Smooth muscle cell (in vitro differentiated cells): ENCODE measurements around the gene TKT. TPM values are rescaled to one million over a fixed set of nuclear protein-coding genes. Genes with fewer than 3 reads are reported as not detected.

Experiments used
- DNase-seq: peaks from one replicate; lab custom pipeline; 2025; ENCODE audit not compliant: unreplicated experiment; lab: John Stamatoyannopoulos, UW
- H2AFZ ChIP-seq: fragments of 200-600 bp; sonication (generic); 2 replicates; pipeline ENCODE4 v1.6.0; 2016; ENCODE audit warnings: antibody characterized with exemption, low read depth, mild to moderate bottlenecking
- H3F3A ChIP-seq: fragments of 200-600 bp; sonication (generic); 2 replicates; pipeline ENCODE4 v1.6.0; 2017; ENCODE audit warnings: antibody characterized with exemption, low read depth
- H3K27ac ChIP-seq: fragments of 200-600 bp; sonication (generic); 2 replicates; pipeline ENCODE4 v1.5.1; 2016; ENCODE audit warnings: low read depth, mild to moderate bottlenecking
- H3K27me3 ChIP-seq: fragments of 200-600 bp; sonication (generic); 2 replicates; pipeline ENCODE4 v1.6.1; 2016; ENCODE audit warnings: low read depth, mild to moderate bottlenecking
- H3K36me3 ChIP-seq: fragments of 200-600 bp; sonication (generic); 2 replicates; pipeline ENCODE4 v1.5.1; 2016; ENCODE audit warnings: low read depth
- H3K4me1 ChIP-seq: fragments of 200-600 bp; sonication (generic); 2 replicates; pipeline ENCODE4 v1.5.1; 2016; ENCODE audit warnings: low read depth
- H3K4me2 ChIP-seq: fragments of 200-600 bp; sonication (generic); 2 replicates; pipeline ENCODE4 v1.6.0; 2016; ENCODE audit warnings: mild to moderate bottlenecking
- H3K4me3 ChIP-seq: fragments of 200-600 bp; sonication (generic); 2 replicates; pipeline ENCODE4 v1.5.1; 2016; ENCODE audit warnings: mild to moderate bottlenecking
- H3K79me2 ChIP-seq: fragments of 200-600 bp; sonication (generic); 2 replicates; pipeline ENCODE4 v1.6.0; 2016; ENCODE audit warnings: low read depth, mild to moderate bottlenecking
- H3K9ac ChIP-seq: fragments of 200-600 bp; sonication (generic); 2 replicates; pipeline ENCODE4 v1.6.0; 2016; ENCODE audit warnings: low read depth
- H3K9me3 ChIP-seq: fragments of 200-600 bp; sonication (generic); replicated peaks from 2 replicates; pipeline ENCODE4 v1.5.1; 2016; ENCODE audit warnings: low read depth
- H4K20me1 ChIP-seq: fragments of 200-600 bp; sonication (generic); 2 replicates; pipeline ENCODE4 v1.6.0; 2016; ENCODE audit warnings: low read depth
- WGBS: methylation state at CpG from one replicate; pipeline ENCODE4 v1.1.7; 2016; ENCODE audit warnings: low lambda C conversion rate; 5-methylcytosine and 5-hydroxymethylcytosine counted together
- polyA plus RNA-seq: library from polyadenylated mRNA; unstranded; fragments of >200 nt; fragmentation: Nextera tagmentation; extraction: Ambion mirVana; gene quantifications from 2 replicates; pipeline ENCODE4 v1.2.1, GENCODE V29; 2016
- total RNA-seq: library from RNA; depleted of rRNA; stranded (reverse); fragments of >200 nt; gene quantifications from 2 replicates; pipeline ENCODE4 v1.2.3, GENCODE V29; 2014
- TF ChIP-seq, protein P1 (sequence below): fragments of 200-600 bp; sonication (generic); IDR thresholded peaks from 2 replicates; pipeline ENCODE4 v1.5.1; 2017; ENCODE audit warnings: borderline replicate concordance, mild to moderate bottlenecking, antibody characterized with exemption; ENCODE audit not compliant: insufficient read depth, poor library complexity, severe bottlenecking

Gene TKT
- total and polyA plus RNA-seq, 2 experiments from 2014 or later = 124 to 138 TPM

DNA sequence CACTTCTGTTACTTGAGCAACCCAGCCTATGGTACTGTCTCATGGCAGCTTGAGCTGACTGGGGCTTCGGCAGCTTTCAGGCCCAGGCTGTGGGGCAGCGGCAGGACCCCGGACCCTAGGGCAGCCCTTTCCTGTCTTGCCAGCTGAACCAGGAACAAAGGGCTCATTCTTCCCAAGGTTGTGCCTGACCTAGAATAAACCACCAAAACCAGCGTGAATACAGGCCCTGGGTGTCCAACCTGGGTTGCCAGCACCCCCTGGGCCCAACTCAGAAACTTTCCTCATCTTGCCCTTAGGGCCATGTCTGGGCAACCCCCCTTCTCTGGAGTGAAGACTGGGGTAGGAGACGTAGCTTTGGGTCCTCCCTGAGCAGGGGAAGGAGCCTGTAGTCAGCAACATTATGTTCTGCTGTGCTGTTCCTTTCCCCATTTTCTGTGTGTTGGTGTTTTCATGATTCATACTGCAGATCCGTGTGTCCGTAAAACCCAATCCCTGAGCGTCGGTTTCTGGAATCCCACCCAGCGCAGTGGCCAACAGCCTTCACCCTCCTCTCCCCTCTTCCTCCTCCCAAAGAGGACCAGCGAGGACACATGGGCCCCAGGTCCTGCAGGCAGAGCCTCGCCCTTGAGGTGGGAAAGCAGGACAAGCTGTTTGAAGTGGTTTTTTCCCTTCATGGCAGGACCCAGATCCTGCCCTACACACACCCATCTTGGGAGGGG lies 33.5 kb downstream of the TKT start:
- Histone ChIP-seq H2AFZ (no peak overlapping the region), H3K79me2 (no peaks in the 10 kb centered on the region), H3K36me3 (no peaks in the 10 kb centered on the region), H3K27ac (no peak overlapping the region), H4K20me1 (no peaks in the 10 kb centered on the region), H3K4me1 (no peaks in the 10 kb centered on the region), H3K9ac (no peak overlapping the region), H3K9me3 (no peaks in the 10 kb centered on the region), H3F3A (peaks cover 9% of the 10 kb centered on the region), H3K4me2 (no peak overlapping the region), H3K4me3 (no peak overlapping the region), H3K27me3 (no peaks in the 10 kb centered on the region)
- no peak for DNase-seq
- 84% methylated on average over 12 of the region's 12 CpGs for WGBS
- TF ChIP-seq, protein P1, sequence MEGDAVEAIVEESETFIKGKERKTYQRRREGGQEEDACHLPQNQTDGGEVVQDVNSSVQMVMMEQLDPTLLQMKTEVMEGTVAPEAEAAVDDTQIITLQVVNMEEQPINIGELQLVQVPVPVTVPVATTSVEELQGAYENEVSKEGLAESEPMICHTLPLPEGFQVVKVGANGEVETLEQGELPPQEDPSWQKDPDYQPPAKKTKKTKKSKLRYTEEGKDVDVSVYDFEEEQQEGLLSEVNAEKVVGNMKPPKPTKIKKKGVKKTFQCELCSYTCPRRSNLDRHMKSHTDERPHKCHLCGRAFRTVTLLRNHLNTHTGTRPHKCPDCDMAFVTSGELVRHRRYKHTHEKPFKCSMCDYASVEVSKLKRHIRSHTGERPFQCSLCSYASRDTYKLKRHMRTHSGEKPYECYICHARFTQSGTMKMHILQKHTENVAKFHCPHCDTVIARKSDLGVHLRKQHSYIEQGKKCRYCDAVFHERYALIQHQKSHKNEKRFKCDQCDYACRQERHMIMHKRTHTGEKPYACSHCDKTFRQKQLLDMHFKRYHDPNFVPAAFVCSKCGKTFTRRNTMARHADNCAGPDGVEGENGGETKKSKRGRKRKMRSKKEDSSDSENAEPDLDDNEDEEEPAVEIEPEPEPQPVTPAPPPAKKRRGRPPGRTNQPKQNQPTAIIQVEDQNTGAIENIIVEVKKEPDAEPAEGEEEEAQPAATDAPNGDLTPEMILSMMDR = no peak

DNA sequence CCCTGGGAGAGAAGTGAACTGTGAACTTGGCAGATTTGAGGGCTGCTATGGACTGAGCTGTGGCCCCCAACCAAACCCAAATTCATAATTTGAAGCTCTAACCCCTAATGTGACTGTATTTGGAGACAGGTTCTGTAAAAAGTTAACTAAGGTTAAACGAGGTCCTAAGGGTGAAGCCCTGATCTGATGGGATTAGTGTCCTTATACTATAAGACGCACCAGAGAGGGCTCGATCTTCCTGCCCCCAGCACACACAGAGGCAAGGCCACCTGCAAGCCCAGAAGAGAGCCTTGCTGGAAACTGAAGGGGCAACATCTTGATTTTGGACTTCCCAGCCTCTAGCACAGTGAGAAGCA lies 34.0 kb downstream of the TKT start:
- Histone ChIP-seq H3K9me3 (no peaks in the 10 kb centered on the region), H3K27ac (no peak overlapping the region)

DNA sequence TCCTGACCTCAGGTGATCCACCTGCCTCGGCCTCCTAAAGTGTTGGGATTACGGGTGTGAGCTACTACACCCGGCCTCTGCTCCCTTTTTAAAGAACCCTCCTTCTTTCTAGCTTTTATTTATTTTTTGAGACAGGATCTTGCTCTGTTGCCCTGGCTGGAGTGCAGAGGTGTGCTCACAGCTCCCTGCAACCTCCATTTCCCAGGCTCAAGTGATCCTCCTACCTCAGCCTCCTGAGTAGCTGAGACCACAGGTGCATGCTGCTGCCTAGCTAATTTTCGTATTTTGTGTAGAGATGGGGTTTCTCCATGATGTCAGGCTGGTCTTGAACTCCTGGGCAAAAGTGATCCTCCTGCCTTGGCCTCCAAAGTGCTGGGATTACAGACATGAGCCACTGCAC lies 34.5 kb downstream of the TKT start:
- no peak overlapping the region for H3K27ac ChIP-seq
- no peaks in the 10 kb centered on the region for H3K27me3 ChIP-seq
- H3K9ac ChIP-seq = no peak overlapping the region
- H3K9me3 ChIP-seq = no peaks in the 10 kb centered on the region
- H3F3A ChIP-seq = peaks cover 9% of the 10 kb centered on the region
- no peaks in the 10 kb centered on the region for H4K20me1 ChIP-seq
- no peak overlapping the region for H3K4me3 ChIP-seq
- no peaks in the 10 kb centered on the region for H3K4me1 ChIP-seq
- H3K4me2 ChIP-seq = no peak overlapping the region
- no peak overlapping the region for H2AFZ ChIP-seq
- 95% methylated on average over 4 of the region's 4 CpGs for WGBS
- TF ChIP-seq, protein P1 = no peak
- no peak for DNase-seq
- no peaks in the 10 kb centered on the region for H3K36me3 ChIP-seq
- H3K79me2 ChIP-seq = no peaks in the 10 kb centered on the region

More for the DNA sequence above, 34.0 kb downstream of the TKT start:
- H3K36me3 ChIP-seq = no peaks in the 10 kb centered on the region
- no peaks in the 10 kb centered on the region for H3K79me2 ChIP-seq
- no peak for DNase-seq
- H3K27me3 ChIP-seq = no peaks in the 10 kb centered on the region
- H3K9ac ChIP-seq = no peak overlapping the region
- WGBS = 90% methylated on average over 3 of the region's 3 CpGs
- H3K4me1 ChIP-seq = no peaks in the 10 kb centered on the region
- TF ChIP-seq, protein P1 = no peak
- H2AFZ ChIP-seq = no peak overlapping the region
- no peak overlapping the region for H3K4me3 ChIP-seq
- peaks cover 9% of the 10 kb centered on the region for H3F3A ChIP-seq
- no peak overlapping the region for H3K4me2 ChIP-seq
- H4K20me1 ChIP-seq = no peaks in the 10 kb centered on the region
